GF-D8 (cell line): ENCODE measurements around the gene S100A9.
"Not testable (repeated sequence)": the region's sequence is repeated elsewhere in the genome, so short reads cannot be mapped to it uniquely, and the experiment has no call there.

Experiments used
- DNase-seq: peaks from one replicate; lab custom pipeline; 2025; lab: John Stamatoyannopoulos, UW

The S100A9 gene

GRCh38 chr1:153407274-153407673 is 49.6 kb downstream of the S100A9 start:
- not testable (repeated sequence) for DNase-seq
